ENCODE measurements around the gene AMPD2.

GRCh38 chr1:109630898-109631512 lies 11.4 kb downstream of the AMPD2 start:
- TF ChIP-seq CBFB (CRISPR knock-in tag; IDR thresholded peaks at IDR 0.05) (no peak), REST (IDR thresholded peaks at IDR 0.05; ENCODE audit: borderline replicate concordance) (no peak), REST (CRISPR knock-in tag; IDR thresholded peaks at IDR 0.05; ENCODE audit: low read depth) (no peak), BHLHE40 (IDR thresholded peaks at IDR 0.05; ENCODE audit: low read length) (no peak)
